GM03348 (cell line): Measurements from ENCODE around the gene MSGN1.

Source experiments
- DNase-seq: peaks from one replicate; pipeline ENCODE4 v3.0.0; 2012; ENCODE audit warnings: low spot score

The MSGN1 gene, protein sequence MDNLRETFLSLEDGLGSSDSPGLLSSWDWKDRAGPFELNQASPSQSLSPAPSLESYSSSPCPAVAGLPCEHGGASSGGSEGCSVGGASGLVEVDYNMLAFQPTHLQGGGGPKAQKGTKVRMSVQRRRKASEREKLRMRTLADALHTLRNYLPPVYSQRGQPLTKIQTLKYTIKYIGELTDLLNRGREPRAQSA

DNA sequence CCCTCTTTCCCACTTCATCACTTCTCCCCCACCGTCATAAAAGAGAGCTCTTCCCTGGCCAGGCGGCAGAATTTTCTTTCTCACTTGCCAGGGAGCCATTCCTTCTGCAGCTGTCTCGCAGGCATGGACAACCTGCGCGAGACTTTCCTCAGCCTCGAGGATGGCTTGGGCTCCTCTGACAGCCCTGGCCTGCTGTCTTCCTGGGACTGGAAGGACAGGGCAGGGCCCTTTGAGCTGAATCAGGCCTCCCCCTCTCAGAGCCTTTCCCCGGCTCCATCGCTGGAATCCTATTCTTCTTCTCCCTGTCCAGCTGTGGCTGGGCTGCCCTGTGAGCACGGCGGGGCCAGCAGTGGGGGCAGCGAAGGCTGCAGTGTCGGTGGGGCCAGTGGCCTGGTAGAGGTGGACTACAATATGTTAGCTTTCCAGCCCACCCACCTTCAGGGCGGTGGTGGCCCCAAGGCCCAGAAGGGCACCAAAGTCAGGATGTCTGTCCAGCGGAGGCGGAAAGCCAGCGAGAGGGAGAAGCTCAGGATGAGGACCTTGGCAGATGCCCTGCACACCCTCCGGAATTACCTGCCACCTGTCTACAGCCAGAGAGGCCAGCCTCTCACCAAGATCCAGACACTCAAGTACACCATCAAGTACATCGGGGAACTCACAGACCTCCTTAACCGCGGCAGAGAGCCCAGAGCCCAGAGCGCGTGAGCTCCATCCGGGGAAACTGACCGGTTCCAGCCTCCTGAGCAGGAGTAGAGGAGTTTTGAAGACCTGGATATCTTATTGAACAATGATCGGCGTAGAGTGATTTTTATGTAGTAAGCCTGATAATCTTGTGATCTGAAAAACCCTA lies at the start of gene MSGN1:
Gene MSGN1 (plus strand): TSS at position 65 of the 850 bp plus-strand sequence. CDS start 59 bp downstream, at position 124.
- no peak for DNase-seq

DNA sequence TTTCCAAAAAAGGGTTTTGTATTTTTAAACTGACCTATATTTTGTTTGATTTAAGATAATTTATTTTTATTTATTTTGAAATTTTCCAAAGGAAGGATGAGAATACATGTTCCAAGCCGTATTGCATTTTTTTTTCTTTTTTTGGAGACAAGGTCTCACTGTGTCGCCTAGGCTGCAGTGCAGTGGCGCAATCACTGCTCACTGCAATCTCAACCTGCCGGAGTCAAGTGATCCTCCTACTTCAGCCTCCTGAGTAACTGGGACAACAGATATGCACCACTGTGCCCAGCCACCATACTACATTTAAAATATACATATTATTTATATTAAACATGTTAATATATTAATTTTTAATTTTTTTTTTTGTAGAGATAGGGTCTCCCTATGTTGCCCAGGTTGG lies 47.4 kb upstream of the MSGN1 start:
- no peak for DNase-seq

DNA sequence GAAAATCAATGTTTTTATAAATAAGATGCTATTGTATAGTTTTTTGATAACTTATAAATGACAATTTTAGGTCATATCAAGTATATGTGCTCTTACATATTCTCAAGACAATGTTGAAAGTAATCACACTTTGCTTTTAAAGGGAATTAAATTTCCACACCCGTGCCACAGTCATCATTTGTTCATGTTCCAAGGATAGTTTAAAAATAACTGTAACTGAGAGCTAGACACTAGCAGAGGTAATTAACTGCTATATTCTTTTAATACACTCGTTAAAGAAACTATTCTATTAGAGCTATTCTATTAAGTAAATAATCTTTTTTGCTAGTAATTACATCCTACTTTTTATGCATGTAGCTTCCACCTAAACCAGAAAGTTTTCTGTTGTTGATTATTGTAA lies 44.3 kb upstream of the MSGN1 start:
- DNase-seq, result no peak

DNA sequence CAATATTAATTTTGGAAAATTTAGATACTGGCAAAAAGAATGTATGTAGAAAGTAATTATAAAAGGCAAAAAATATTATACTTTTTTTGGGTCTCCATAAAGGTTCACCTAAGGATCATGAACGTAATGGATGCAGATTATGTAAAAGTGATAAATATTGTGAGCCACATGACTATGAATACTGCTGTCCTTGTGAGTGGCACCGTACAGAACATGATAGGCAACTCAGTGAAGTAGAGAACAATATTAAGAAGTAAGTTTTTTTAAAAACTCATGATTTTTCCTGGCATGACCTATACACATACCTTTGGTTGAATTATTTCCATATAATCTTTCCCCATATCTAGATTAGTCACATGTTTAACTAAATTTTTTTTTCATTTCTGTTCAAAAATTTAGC lies 43.7 kb upstream of the MSGN1 start:
- DNase-seq, result no peak

DNA sequence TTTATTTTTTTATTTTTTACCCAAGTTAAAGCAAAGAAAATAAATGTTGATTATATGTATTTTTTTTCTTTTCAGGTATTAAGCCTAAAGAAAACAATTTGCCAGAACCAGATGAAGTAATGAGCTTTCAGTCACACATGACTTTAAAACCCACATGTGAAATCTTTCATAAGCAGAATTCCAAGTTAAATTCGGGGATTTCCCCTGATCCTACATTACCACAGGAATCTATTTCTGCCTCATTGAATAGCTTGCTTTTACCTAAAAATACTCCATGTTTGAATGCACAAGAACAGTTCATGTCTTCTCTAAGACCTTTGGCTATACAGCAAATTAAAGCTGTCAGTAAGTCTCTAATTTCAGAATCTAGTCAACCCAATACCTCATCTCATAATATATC lies 35.7 kb upstream of the MSGN1 start:
- no peak for DNase-seq

DNA sequence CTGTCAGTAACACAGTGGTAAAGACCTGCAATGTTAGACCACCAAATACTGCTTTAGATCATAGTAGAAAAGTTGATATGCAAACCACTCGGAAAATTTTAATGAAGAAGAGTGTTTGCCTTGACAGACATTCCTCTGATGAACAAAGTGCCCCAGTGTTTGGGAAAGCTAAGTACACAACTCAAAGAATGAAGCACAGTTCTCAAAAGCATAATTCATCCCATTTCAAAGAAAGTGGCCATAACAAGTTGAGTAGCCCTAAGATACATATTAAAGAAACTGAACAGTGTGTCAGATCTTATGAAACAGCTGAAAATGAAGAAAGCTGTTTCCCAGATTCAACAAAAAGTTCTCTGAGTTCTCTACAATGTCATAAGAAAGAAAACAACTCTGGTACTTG lies 34.8 kb upstream of the MSGN1 start:
- DNase-seq, result no peak

DNA sequence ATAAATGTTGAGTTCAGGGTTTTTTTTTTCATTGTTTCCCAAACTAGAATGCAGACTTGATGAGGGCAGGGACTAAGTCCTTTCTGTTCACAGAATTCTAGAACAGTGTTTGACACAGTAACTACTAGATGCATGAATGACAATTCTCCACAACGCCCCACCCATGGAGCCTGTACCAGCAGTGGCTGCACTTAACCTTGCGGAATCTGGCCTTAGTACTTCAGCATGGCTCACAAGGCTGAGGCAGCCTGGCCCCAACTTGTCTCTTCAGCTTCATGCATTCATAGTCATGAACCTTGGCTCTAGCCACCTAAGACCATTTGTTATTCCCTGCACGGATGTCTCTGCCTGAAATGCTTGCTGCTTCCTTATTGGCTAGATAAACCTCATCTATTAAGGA lies 29.5 kb upstream of the MSGN1 start:
- DNase-seq, result no peak

DNA sequence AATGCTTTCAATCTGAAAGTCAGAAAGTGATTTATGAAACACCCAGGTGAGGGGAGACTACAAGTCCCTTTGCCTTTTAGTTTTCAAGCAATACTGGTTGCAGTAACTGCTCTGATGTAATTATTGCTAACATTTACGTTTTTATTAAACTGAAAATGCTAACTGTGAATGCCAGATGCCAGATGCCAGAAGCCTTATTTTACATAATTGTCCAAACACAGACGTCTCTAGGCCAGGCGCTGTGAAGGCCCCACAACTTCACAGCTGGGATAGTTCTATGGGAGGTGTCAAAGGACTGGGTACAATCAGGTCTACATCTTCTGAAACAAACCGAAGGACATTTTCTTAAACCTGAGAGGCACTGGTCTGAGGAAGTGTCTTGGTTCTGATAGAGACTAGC lies 27.5 kb upstream of the MSGN1 start:
- DNase-seq, result no peak

DNA sequence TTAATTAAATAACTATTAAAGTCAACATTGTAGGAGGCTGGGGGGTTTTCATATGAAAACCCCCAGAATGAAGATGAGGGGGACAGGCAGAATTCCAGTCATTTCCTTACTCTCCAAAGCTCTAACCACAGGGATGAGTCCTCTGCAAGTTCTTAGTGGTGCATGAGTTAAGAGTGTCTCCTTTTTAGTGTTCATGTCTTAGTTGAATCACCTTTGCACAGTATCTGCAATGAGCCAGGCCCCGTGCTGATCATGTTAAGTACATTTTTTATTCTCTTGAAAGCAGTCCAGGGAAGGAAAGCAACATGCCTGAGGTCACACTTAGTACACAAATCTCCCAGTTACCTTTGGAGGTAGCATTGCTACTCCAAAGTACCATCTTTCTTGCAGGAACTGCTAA lies 25.7 kb upstream of the MSGN1 start:
- no peak for DNase-seq

DNA sequence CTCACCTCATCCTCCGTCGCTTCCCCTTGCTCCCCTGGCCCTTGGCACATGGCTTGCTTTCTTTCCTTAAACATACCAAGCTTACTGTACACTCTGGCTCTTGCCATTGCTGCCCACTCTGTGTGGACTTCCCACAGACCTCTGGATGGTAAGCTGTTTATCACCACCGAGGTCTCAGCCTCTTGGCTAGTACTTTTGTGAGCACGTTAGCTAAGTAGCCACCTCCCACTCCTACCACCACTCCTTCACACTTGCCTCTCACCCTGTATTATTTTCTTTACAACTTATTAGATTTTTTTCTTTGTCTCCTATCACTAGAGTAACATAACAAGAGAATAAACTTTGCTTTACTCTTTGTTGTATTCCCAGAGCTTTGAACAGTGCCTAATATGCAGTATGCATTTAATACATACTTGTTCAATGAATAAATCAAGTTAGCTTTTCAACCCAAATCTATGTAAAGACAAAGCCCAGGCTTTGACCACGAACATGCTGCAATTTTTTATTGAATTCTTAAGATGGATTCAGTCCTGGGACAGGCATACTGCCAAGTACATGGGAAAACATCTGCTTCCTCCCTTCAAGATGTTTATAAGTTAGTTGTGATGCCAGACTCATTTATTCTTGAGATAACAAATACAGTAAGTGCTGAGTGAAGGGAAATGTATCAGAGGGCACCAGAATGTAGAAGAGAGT lies 25.0 kb upstream of the MSGN1 start:
- peak; percentile 39 for DNase-seq

DNA sequence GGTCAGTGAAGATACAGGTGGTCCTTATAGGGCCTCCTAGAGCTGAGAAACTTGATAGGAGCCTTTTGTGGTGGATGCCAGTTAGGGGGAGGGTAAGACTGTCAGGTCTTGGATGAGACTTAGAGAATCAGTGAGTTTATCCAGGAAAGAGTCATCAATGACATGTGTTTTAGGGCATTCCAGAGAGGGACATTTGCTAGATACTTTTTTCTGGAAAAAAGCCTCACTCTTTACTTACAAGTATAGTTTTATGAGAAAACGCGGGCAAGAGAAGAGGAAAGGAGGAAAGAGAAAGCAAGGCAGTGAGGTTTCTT lies 24.5 kb upstream of the MSGN1 start:
- no peak for DNase-seq

DNA sequence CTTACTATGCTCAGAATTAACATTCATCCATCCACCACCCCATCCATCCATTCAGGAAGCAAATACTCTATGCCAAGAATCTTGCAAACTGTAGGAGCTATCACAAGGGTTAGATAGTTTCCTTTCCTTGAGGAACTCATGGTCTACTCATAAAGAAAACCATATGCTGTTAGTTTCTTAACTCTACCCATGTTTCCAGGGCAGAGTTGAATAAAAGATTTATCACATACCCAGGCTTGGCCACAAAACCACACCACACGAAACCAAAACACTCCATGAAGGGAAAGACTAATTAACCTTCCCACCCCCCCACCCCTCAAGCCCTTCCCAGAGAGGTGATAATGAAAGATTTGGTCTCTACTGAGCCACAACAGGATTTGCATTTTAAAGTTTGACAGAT lies 23.7 kb upstream of the MSGN1 start:
- DNase-seq, result no peak

DNA sequence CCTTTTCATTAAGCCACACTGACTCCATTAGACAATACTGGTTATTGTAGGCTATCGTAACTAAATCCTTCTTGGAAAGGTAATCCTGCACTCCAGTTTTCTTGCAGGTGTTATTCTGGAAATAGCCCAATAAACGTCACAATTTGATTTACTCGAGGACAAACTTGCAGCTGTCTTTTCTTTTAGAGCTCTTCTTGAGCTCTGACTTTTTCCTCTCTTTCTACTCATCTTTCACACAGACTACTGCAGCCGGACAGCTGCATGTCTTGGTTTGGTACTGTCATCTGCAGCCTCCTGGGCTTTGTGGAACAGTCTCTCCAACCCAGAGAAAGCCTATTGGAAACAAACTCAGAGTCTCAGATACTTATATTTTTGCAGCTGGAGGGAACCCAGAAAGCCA lies 23.0 kb upstream of the MSGN1 start:
- DNase-seq, result no peak

DNA sequence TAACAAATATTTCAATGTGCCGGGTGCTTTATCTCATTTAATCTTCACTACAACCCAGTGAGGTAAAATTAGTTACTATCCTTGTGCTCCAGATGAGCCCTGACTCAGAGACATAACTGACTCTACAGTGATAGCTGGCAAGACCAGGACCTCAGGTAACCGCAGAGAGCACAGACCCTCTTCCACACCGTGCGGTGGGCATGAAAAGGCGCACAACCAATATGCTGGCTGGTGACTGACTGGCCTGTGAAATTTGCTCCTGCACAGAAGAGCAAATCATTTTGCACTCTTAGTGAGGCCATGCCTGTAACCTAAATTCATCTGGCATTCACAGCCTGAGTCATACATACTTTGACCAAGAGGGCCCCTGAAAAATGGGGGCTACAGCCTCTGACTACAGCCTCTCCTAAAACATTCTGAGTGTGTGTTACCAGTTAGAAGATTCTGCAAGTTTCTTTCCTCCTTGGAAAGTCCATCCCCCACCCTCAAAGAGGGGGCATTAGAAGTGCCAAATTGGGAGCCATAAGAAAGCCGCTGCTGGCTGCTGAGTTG lies 22.4 kb upstream of the MSGN1 start:
- no peak for DNase-seq

DNA sequence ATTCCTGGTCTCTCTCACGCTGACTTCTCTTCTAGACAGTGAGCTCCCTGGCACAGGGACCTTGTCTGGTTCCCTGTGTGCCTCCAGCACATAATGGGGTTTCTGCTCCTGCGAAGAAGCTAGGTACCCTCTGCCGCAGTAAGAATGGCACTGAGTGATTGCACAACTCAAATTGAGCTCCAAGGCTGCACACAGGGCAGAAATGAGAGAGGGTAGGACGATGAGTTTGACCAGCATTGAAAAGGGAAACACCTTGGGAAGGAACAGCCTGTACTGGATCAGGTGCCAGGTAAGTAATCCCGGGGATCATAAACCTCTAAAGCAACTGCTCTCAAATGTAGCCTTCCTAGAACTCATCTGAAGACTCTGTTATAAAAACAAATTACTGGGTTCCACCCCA lies 21.0 kb upstream of the MSGN1 start:
- no peak for DNase-seq

DNA sequence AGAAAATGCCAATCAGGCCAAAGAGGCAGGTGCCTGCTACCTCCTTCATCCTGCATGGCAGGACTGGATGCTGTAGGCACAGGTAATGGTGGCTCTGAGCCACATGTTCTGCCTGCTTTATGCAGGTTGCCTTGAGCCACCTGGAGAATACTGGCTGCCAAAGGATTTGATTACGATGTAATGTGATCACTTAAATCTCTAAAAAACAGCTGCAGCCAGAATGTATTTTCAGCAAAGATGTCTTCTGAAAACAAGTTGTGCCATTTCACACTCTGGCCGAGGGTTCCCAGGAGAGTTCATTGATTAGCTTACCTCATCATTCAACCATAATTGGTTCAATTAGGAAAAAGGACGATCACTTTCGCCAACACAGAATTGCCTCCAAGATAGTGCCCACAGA lies 17.9 kb upstream of the MSGN1 start:
- no peak for DNase-seq

DNA sequence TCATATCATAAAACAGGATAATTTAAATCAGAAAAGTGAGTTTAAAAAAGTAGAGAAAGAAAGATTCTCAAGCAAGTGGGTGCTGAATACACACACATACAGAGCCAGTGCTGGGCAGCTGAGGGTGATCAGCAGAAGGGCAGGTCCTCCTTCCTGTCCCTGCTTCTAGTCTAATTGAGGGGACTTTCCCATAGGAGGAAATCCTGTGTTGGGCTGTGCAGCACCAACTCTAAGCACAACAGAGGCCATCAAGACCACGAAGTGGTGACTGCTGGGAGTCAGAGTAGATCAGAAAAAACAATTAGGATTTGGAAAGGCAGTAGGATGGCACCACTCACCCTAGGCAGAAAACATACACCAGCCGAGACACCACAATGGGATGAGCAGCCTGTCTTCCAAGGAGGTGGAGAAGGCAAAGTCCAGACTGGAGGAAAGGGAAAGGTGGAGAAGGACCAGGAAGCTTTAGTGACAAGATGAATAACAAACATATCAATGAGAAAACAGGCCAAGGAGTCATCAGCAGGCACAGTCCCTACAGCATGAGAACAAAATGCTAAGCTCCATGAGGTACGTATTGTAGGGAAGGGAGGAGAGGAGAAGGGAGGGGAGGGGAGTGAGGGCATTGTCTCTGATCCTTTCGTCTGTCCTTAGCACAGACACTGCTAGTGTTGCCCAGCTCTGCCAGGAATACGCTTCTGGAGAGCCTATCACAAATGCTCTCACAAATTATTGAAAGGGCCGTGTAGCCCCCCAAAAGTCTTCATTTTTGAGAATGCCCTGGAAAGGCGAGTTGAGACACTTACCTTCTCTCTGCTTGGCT lies 16.7 kb upstream of the MSGN1 start:
- no peak for DNase-seq

DNA sequence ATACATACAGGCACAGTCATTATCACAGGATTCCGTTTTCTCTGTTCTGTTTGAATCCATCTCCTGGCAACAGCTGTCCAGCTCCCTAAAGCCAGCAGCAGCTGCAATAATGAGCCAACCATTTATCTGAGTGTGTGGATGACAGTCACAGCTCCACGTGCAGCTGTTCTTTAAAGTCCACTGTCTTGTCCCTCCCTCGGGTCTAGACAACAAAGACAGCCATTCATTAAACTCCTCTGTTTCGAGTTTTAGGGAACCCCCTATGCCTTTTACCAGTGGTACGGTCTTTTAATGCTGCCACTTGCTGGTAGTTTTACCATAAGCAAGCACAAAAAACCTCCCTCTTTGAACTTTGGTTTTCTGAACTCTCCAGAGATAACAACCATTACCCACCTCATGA lies 16.0 kb upstream of the MSGN1 start:
- no peak for DNase-seq

DNA sequence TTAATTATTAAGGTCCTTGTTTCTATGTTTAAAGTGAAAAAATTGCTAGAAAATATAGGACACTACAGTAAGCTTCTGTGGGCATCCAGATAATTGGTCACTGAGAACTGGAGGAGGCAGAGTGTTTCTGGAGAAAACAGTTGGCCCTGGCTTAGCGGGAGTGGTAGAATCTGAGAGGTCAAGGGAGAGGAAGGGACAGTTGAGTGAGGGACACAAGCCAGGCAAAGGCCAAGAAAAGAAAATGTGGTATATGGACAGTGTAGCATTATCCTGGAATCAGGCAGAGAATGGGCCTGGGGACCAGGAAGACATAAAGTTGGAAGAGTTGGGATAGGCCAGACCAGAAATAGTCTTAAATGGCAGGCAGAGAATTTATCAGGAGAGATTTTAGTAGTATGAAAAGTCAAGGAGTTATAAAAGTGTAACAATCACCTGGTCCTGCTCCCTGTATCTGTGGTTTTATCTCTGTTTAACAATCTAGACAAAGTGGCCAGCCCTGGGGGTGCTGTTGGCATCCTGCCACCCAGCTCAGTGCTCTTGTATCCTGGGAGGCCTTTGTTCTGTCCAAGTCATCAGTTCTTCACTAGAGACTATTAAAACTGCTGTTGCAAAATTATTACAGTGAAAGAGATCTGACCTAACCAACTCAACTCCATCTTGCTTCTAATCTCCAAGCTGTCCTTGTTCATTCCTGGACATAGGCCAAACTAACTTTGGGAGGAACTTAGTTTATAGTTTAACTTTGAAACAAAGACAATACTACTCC lies 15.4 kb upstream of the MSGN1 start:
- no peak for DNase-seq

DNA sequence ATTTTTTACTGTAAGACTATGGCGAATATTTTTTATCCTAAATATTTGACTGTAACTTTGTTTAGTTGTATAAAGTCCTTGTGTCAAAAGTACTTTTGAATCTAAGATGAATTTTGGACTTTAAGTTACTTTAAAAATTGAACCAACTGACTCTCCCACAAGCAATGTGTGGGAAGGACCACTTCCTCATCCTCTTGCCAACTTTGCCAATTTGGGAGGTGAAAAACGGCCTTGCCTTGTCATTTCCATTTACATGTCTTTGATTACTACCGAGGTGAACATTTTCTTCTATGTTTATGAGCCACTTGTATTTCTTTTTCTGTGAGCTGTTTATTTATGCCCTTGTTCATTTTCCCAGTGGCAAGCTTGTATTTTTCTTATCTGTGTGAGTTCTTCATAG lies 12.8 kb upstream of the MSGN1 start:
- no peak for DNase-seq

DNA sequence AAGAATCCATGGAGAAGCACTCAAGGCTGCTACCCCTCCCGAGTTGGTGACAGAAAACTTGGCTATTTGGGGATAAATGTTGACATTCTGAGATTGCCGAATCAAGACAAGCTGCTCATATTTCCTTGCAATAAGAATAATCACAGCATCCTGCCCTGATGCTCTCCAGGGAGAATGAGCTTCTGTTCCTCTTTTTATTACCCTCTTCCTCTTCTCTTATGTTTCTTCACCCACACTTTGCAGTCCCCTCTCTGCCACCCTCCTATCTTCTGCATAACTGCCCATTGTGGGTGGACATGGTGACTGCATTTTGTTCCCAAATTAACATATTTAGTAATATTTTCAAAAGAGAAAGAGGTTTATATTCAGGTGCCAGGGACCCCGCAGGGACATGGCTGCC lies 11.9 kb upstream of the MSGN1 start:
- DNase-seq, result no peak

DNA sequence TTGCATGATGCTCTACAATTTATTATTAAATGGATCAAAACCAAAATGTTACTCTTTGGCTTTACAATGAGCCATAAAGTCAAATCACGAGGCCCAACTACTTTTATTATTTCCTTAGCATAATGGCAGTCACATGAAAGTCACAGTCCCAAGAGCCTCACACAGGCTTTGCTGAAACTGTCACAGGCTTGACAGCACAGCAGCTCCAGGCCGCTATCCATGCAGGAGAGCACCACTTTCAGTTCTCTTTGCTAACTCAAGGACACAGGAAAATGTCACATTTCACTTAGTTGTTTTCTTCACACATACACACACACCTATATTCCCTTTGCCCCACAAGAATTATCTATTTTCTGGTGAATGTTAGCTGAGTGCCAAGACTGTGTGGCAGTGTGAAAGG lies 11.1 kb upstream of the MSGN1 start:
- DNase-seq, result no peak
